ENCODE results near the gene ETV2.
"Not testable (repeated sequence)": the region's sequence is repeated elsewhere in the genome, so short reads cannot be mapped to it uniquely, and the experiment has no call there.

The ETV2 gene, protein sequence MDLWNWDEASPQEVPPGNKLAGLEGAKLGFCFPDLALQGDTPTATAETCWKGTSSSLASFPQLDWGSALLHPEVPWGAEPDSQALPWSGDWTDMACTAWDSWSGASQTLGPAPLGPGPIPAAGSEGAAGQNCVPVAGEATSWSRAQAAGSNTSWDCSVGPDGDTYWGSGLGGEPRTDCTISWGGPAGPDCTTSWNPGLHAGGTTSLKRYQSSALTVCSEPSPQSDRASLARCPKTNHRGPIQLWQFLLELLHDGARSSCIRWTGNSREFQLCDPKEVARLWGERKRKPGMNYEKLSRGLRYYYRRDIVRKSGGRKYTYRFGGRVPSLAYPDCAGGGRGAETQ

GRCh38 chr19:35641515-35642151, at the start of gene ETV2:
Gene ETV2, plus strand, starts transcription at chr19:35641745. Its CDS starts 716 bp downstream, at chr19:35642461.
- peak; percentile 22 for DNase-seq (ENCODE audit: low spot score)

GRCh38 chr19:35592226-35592625, 49.3 kb upstream of the ETV2 start:
- DNase-seq (ENCODE audit: low spot score), result peak; percentile 29

- not testable (repeated sequence) for DNase-seq (ENCODE audit: low spot score)
These were observed 46.5 kb upstream of the ETV2 start for GRCh38 chr19:35595026-35595425.

- no peak for DNase-seq (ENCODE audit: low spot score)
These were observed 45.6 kb upstream of the ETV2 start for GRCh38 chr19:35595928-35596327.

DNA sequence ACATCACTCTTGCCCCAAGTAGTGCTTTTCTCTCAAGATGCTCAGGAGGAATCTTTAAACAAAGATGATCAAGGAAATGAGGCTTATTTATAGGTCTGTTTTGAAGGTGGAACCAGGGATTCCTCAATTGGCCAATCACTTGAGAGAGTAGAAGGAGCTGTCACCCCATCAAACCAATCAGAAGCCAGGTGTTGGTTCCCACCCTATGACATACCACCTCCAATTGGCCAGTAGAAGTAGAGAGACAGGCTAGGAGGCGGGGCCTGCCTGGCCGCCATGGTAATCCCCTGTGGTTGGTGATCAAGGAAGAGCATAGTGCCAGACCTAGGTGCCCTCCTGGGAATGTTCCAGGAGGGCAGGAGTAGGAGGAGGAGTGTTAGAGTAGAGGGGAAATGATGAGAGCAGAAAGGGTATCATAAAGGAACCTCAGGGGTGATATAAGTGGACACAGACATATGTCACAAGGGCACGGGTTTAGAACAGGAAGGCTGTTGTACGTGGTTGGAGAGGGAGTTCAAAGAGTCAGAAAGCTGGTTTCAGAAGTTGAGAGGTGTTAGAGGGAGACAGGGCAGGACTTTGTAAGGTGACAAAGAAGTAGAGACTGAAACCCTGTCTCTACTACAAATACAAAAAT, 45.1 kb upstream of the ETV2 start:
- no peak for DNase-seq (ENCODE audit: low spot score)

GRCh38 chr19:35601971-35602370, 39.6 kb upstream of the ETV2 start:
- no peak for DNase-seq (ENCODE audit: low spot score)

DNA sequence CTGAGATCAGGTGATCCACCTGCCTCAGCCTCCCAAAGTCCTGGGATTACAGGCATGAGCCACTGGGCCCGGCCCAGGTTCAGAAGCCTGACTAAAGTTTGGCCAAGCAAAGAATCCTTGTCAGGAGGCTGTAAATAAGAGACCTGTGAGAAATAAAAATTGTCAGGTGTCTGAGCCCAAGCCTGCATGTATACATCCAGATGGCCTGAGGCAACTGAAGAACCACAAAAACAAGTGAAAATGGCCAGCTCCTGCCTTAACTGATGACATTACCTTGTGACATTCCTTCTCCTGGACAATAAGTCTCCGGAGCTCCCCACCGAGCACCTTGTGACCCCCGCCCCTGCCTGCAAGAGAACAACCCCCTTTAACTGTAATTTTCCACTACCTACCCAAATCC, 37.1 kb upstream of the ETV2 start:
- DNase-seq (ENCODE audit: low spot score), result not testable (repeated sequence)

- not testable (repeated sequence) for DNase-seq (ENCODE audit: low spot score)
These were observed 34.4 kb upstream of the ETV2 start for GRCh38 chr19:35607170-35607569.

GRCh38 chr19:35607661-35608060, 33.9 kb upstream of the ETV2 start:
- DNase-seq (ENCODE audit: low spot score), result no peak

GRCh38 chr19:35608251-35608650, 33.3 kb upstream of the ETV2 start:
- no peak for DNase-seq (ENCODE audit: low spot score)

GRCh38 chr19:35609851-35610353, 31.6 kb upstream of the ETV2 start:
- DNase-seq (ENCODE audit: low spot score), result peak; percentile 26

GRCh38 chr19:35612224-35612558, 29.4 kb upstream of the ETV2 start:
- DNase-seq (ENCODE audit: low spot score), result no peak

DNA sequence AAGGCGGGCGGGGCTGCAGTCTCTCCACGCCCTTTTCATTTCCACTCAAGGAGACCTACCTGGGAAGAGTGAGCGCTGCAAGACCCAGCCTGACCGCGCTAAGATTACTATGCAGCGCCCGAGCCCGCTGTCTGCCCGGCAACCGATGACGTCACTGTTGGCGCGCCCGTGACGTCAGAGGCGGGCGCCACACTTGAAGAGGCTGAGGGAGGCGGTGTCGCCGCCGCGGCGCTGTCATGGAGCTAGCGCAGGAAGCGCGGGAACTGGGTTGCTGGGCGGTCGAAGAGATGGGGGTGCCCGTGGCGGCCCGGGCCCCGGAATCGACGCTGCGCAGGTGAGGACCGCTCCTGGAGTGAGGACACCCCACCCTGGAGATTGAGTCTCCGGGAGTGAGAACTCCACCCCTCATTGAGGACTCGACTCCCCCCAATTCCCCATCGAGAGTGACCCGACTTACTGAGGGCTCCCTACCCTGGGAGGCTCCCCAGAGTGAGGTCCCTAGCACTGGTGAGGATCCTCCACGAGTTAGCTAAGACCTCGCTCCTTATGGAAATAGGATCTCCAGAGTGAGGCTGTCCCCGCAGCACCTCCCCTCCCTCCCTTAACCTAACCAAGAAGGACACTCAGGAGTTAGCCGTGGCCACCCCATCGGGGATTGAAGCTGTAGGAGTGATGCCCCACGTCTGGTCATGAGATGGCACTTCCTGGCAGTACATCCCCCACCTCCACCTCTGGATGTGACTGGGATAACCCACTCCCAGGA, 28.8 kb upstream of the ETV2 start, which contains the start of gene HAUS5:
Gene HAUS5, plus strand, starts transcription at position 177 of the 763 bp plus-strand sequence. Its CDS starts 60 bp downstream, at position 237.
- DNase-seq (ENCODE audit: low spot score), result peak; percentile 95

DNA sequence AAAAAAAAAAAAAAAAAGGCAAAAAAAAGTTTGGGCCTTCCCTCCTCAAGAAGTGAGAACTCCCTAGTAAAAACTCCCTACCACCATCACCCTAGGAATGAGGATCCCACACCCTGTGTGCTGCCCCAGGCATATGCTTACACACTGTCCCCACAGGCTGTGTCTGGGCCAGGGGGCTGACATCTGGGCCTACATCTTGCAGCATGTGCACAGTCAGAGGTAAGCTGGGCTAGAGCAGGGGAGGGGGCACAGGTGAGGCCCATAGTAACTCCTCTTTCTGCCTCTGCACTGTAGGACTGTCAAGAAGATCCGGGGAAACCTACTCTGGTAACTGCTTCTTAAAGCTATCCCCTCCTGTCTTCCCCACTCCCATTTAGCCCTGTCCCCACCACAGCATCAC, 28.0 kb upstream of the ETV2 start:
- no peak for DNase-seq (ENCODE audit: low spot score)

DNA sequence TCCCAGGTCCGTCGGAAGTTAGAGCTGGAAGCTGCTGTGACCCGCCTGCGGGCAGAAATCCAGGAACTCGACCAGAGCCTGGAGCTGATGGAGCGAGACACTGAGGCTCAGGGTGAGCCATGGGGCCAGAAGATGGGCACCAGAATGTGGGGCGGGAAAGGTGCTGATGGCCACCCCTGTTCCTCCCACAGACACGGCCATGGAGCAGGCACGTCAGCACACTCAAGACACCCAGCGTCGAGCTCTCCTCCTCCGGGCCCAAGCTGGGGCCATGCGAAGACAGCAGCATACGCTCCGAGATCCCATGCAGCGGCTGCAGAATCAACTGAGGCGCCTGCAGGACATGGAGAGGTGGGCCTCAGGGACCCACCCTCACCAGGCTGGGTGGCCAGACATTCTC, 26.5 kb upstream of the ETV2 start:
- DNase-seq (ENCODE audit: low spot score), result no peak

DNA sequence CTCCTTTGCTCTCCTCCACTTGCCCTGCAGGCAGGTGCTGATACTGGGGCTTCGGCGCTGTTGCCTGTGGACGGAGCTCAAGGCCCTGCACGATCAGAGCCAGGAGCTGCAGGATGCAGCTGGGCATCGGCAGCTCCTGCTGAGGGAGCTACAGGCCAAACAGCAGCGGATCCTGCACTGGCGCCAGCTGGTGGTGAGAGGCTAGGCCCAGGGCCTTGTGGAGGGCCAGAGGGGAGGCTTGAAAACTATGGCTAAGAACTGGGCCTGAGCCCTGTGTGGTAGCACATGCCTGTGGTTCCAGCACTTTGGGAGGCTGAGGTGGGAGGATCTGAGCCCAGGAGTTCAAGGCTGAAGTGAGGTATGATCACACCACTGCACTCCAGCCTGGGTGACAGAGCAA, 22.7 kb upstream of the ETV2 start:
- DNase-seq (ENCODE audit: low spot score), result no peak

GRCh38 chr19:35619290-35619923, 22.1 kb upstream of the ETV2 start:
- no peak for DNase-seq (ENCODE audit: low spot score)

GRCh38 chr19:35620001-35620400, 21.5 kb upstream of the ETV2 start:
- DNase-seq (ENCODE audit: low spot score), result no peak

DNA sequence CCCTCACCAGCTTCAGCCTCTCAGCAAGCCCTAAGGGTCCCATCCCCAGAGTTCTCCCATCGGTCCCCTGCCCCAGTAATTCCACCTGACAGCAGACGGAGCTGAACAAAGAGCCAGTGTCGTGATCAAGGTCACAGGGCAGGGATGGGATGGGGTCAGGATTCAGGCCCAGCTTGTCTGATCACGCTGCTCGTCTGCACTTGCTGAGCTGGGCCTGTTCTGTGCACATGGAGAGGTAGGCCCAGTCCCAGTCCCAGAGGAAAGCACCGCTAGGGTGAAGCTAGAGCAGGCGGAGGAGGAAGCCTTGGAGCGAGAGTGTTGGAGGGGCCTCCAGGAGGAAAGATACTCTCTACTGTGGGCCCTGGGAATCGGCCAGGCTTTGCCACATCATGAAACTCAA, 19.8 kb upstream of the ETV2 start:
- DNase-seq (ENCODE audit: low spot score), result no peak

DNA sequence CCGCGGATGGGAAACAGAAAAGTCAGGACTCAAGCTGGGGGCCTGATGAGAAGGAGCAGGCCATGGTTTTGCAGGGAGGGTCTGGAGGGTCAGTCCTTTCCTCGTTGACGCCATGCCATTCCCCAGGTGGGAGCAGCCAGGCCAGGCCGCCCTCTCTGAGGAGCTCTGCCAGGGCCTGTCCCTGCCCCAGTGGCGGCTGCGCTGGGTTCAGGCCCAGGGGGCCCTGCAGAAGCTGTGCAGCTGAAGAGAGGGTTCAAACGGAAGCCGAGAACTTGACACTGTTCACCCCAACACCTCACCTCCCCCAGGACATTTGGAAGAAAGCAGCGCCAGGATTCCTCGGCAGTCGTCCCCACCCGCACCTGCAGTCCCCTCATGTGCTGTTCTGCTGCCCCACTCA, 18.8 kb upstream of the ETV2 start:
- no peak for DNase-seq (ENCODE audit: low spot score)

DNA sequence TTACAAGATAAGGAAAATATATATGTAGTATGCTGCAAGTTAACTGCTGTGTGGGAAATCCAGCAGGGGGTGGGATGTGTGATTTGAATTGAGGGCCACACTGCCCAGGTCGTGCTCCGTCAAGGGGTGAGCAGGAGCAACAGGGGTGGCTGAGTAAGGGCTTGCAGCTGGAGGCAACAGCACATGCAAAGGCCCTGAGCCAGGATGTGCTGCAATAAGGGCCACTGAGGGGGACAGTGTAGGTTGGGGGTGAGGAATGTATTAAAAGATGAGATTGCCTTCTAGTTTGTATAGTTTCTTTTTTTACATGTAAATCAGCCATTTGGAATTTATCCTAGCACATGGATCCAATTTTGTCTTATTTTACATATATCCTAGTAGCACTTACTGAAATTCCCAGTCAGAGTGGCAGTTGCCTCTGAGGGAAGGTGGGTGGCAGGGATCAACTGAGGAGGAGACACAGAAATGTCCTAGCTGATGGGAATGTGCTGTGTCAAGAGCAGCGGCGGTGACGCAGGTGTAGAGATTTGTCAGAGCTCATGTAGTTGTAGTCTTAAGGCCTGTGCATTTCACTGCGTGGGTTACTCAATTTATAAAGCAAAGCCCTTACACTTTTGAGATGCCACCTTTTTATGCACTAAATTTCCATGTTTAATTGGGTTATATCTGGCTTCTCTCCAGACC, 18.1 kb upstream of the ETV2 start:
- DNase-seq (ENCODE audit: low spot score), result no peak

All from CD4-positive, alpha-beta T cell treated with Interleukin-2 at 100 ng/mL for 4 hours (primary cell).